DND-41 (cell line): ENCODE results near the gene OSBPL9.

ENCODE experiments used
- EZH2 ChIP-seq: IDR thresholded peaks from 3 replicates; pipeline ENCODE4 v1.6.1; 2012; ENCODE audit warnings: borderline replicate concordance, low read depth, mild to moderate bottlenecking, moderate library complexity, low read length, inconsistent platforms; ENCODE audit not compliant: severe bottlenecking
- TF ChIP-seq, protein P1 (sequence below): IDR thresholded peaks from 2 replicates; pipeline ENCODE4 v1.5.1; 2012; ENCODE audit warnings: borderline replicate concordance, low read length, moderate library complexity, mild to moderate bottlenecking; ENCODE audit not compliant: poor library complexity, severe bottlenecking; ENCODE audit errors: extremely low read depth

DNA sequence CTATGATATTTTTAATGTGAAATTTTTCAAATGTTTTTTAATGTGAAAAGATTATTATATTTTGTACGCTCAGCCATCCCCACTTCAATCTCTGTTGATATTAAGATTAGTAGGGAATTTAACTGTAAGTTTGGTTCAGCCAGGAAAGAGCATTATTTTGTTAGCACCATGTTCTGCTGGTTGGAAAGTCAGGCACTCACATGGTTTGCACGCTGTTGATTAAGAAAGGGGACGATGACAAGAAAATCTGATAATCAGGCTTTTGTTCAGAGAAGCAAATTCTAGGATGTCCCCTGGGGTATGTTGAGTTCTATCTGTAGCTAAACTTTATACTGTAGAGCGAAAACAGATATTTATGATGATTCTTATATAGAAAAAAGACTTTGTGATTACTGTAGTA lies 115.1 kb downstream of the OSBPL9 start:
- TF ChIP-seq, protein P1, sequence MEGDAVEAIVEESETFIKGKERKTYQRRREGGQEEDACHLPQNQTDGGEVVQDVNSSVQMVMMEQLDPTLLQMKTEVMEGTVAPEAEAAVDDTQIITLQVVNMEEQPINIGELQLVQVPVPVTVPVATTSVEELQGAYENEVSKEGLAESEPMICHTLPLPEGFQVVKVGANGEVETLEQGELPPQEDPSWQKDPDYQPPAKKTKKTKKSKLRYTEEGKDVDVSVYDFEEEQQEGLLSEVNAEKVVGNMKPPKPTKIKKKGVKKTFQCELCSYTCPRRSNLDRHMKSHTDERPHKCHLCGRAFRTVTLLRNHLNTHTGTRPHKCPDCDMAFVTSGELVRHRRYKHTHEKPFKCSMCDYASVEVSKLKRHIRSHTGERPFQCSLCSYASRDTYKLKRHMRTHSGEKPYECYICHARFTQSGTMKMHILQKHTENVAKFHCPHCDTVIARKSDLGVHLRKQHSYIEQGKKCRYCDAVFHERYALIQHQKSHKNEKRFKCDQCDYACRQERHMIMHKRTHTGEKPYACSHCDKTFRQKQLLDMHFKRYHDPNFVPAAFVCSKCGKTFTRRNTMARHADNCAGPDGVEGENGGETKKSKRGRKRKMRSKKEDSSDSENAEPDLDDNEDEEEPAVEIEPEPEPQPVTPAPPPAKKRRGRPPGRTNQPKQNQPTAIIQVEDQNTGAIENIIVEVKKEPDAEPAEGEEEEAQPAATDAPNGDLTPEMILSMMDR, result no peak
- no peak for TF ChIP-seq EZH2
